Ovary (tissue), 9 donors: ENCODE measurements around the gene AFF2. TPM values are rescaled to one million over a fixed set of nuclear protein-coding genes. Genes with fewer than 3 reads are reported as not detected.

Source experiments
- DNase-seq, 5 donors: peaks; one replicate each; pipeline ENCODE4 v3.0.0-alpha.2; 2019 to 2020
- H3K27ac ChIP-seq, 2 donors: fragments of 200-600 bp; one replicate each; pipeline versions ENCODE4 v1.5.1 to v1.8.0; 2019 to 2022
- H3K27me3 ChIP-seq: fragments of 200-600 bp; one replicate; pipeline ENCODE4 v1.8.0; 2022
- H3K36me3 ChIP-seq: fragments of 200-600 bp; sonication (generic); one replicate; pipeline ENCODE4 v1.5.1; 2019
- H3K4me1 ChIP-seq: one replicate; pipeline ENCODE4 v1.8.1; 2013; ENCODE audit warnings: mild to moderate bottlenecking, moderate library complexity; ENCODE audit not compliant: insufficient read depth
- H3K4me3 ChIP-seq: fragments of 200-600 bp; sonication (generic); one replicate; pipeline ENCODE4 v1.5.1; 2017
- H3K9me3 ChIP-seq, 2 donors: fragments of 200-600 bp in 1 of 2; sonication (generic) in 1 of 2; one replicate each; pipeline versions ENCODE4 v1.5.1 to v1.8.1; 2013 to 2019; ENCODE audit warnings: mild to moderate bottlenecking in 1 of 2, moderate library complexity in 1 of 2
- EP300 ChIP-seq: sonication (generic); formaldehyde crosslinking; IDR thresholded peaks from one replicate; pipeline ENCODE4 v1.6.1; 2017; ENCODE audit warnings: antibody characterized with exemption
- POLR2A ChIP-seq: fragments of 450-650 bp; IDR thresholded peaks from one replicate; pipeline ENCODE4 v1.6.1; 2017; ENCODE audit warnings: antibody characterized with exemption, mild to moderate bottlenecking, moderate library complexity
- WGBS, 3 donors: extraction: QIAGEN DNeasy Blood & Tissue Kit in 1 of 3; methylation state at CpG; one replicate each; pipeline versions ENCODE4 v1.1.5 to v1.1.7; 2013 to 2017; 5-methylcytosine and 5-hydroxymethylcytosine counted together
- intact Hi-C, 4 donors: fragments of 100-400 bp; cut with DNase I; formaldehyde crosslinking; loops; one replicate each; pipeline versions ENCODE4 v1.11.0 to v1.15.1; 2022 to 2023
- polyA plus RNA-seq, 2 donors: library from polyadenylated mRNA; stranded (reverse); fragments of 200-250 nt in 1 of 2; fragments of 350-450 nt in 1 of 2; fragmentation: Illumina TruSeq in 1 of 2; extraction: RNeasy Lipid Tissue Mini Kit (QIAGEN cat#74804) in 1 of 2; gene quantifications; one replicate each; pipeline ENCODE4 v1.2.3, GENCODE V29; 2013 to 2014
- total RNA-seq, 7 donors: library from RNA; depleted of rRNA in 2 of 7; stranded (reverse); fragments of >200 nt in 2 of 7; fragmentation: NEBNext Ultra II Directional in 3 of 7; extraction: Animal tissue kit (Norgen Biotek cat#: 25700) in 3 of 7; gene quantifications; one replicate each; pipeline versions ENCODE4 v1.1.0 to v1.2.4, GENCODE V29; 2016 to 2023
- TF ChIP-seq, protein P1 (sequence below), 3 donors: fragments of 450-650 bp in 2 of 3; fragments of 200-600 bp in 1 of 3; IDR thresholded peaks; one replicate each; pipeline versions ENCODE4 v1.5.1 to v1.8.0; 2016 to 2022; ENCODE audit warnings: antibody characterized with exemption in 3 of 3, mild to moderate bottlenecking in 1 of 3
- donor health status: DM: no; HTN: no; CAD: no; lungs with moderate emphysema.
- donor health status: DM: no; HTN: no; CAD: no.
- donor health status: Bipolar disorder and iron deficiency.
- donor health status: DM: yes; HTN: yes; CAD: no.
- donor health status: DM: no; HTN: no; CAD: no.
- donor health status: DM: yes; HTN: yes; CAD: no.

The AFF2 gene
- total and polyA plus RNA-seq, 9 donors = 1.3 to 12.3 (median 4.6) TPM

DNA sequence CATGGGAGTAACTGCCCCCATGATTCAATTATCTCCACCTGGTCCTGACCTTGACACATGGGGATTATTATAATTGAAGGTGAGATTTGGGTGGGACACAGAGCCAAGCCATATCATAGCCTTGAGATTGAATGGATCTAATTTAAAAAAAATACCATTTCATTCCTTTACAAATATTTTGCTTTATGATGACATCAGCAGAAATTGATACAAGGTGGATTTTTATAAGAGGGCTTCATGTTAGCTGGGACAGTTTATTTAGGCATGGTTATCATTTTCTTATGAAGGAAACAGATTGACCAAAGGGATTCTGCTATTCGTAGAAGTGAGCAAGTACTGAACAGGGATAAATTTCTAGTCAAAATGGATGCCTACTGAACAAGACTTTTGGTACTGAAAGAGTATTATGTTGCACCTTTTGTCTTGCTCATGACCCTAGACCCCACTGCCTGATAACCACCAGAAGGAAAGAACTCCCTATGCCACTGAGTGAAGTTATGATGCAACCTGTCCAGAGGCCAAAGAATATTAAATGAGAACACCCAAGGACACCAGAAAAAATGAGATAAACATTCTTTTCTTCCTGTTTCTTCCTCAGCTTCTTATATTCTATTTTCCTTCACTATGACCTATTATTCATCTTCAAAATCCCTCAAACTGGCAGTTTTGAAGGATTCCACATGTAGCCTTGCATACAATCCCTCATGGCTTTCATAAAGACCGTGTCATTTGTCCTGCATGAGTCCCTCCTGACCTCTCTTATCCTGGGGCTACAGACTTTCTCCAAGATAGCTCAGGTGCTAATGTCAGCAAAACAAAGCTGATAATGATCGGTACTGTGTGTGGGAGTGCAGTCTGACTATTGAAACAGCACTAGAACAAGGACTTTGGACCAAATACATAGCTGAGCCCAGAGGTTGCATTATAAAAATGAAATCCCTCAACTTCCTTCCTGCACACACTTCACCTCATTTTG, 118.3 kb downstream of the AFF2 start:
- Histone ChIP-seq H3K27ac (no peak overlapping the region), H3K4me1 (no peaks in the 10 kb centered on the region), H3K27me3 (no peaks in the 10 kb centered on the region), H3K36me3 (no peaks in the 10 kb centered on the region), H3K4me3 (no peak overlapping the region), H3K9me3 (no peaks in the 10 kb centered on the region)
- no peak for DNase-seq
- intact Hi-C loops = no loop called here
- TF ChIP-seq, protein P1, sequence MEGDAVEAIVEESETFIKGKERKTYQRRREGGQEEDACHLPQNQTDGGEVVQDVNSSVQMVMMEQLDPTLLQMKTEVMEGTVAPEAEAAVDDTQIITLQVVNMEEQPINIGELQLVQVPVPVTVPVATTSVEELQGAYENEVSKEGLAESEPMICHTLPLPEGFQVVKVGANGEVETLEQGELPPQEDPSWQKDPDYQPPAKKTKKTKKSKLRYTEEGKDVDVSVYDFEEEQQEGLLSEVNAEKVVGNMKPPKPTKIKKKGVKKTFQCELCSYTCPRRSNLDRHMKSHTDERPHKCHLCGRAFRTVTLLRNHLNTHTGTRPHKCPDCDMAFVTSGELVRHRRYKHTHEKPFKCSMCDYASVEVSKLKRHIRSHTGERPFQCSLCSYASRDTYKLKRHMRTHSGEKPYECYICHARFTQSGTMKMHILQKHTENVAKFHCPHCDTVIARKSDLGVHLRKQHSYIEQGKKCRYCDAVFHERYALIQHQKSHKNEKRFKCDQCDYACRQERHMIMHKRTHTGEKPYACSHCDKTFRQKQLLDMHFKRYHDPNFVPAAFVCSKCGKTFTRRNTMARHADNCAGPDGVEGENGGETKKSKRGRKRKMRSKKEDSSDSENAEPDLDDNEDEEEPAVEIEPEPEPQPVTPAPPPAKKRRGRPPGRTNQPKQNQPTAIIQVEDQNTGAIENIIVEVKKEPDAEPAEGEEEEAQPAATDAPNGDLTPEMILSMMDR (IDR thresholded peaks at IDR 0.05) = no peak
- TF ChIP-seq POLR2A (no peak), EP300 (no peak)
- WGBS, 3 donors = 43 to 47% (median 46%) methylated on average over 3 of the region's 3 CpGs

DNA sequence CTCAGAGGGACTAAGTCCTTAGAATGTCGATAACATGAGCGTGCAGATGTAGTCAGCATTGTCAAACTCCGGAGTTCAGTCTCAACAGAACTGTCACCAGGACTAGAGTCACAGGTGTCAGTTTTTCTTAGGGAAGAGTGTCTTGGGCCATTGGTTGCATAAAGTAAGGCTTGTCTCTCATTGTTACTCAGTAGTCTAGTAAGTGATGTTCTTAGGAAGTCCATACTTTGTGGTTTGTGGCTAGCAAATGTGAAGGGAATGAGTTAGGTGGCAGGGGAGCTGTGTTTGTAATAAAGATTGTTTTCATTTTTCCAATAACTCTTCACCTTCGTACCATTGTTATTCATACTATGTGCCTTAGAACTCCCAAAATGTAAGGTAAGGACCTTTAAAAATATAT, 119.6 kb downstream of the AFF2 start:
- no peak overlapping the region for H3K27ac ChIP-seq
- WGBS, 3 donors = 78 to 86% (median 84%) methylated on average over 4 of the region's 4 CpGs
- H3K27me3 ChIP-seq = no peaks in the 10 kb centered on the region
- no peaks in the 10 kb centered on the region for H3K4me1 ChIP-seq
- H3K9me3 ChIP-seq = no peaks in the 10 kb centered on the region
- intact Hi-C loops = no loop called here
- TF ChIP-seq EP300 = no peak
- TF ChIP-seq, protein P1 (IDR thresholded peaks at IDR 0.05) = no peak
- TF ChIP-seq POLR2A = no peak
- H3K36me3 ChIP-seq = no peaks in the 10 kb centered on the region
- no peak for DNase-seq
- H3K4me3 ChIP-seq = no peak overlapping the region

DNA sequence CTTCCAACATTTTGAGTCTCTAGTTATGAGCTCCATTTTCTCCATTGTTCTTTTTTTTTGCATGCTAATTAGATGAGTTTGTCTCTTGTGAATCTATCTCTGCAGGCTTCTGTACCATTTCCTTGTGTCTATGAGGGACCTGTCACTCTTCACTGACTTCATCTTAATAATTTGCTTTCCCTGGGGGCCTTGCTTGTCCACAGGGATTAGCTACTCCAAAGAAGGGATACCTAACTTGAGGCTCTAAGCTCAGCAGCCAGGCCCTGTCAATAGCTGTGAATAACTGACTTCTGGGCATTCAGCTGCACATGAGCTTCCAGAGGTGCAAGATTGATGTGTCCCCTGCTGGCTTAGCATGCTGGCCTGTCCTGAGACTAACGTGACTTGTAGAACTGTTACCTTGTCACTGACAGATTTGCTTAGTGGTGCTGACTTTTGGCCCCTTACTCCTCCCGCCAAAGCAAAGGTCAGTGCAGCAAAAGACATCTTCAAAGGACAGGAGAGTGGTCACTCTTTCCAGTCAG, 124.6 kb downstream of the AFF2 start:
- Histone ChIP-seq H3K36me3 (no peaks in the 10 kb centered on the region), H3K4me1 (no peaks in the 10 kb centered on the region), H3K27me3 (no peaks in the 10 kb centered on the region), H3K9me3 (no peaks in the 10 kb centered on the region), H3K27ac (no peak overlapping the region), H3K4me3 (no peak overlapping the region)
- DNase-seq = no peak
- 53 to 73% (median 59%) methylated on average over 2 of the region's 2 CpGs for WGBS, 3 donors
- intact Hi-C loops = no loop called here
- TF ChIP-seq EP300 = no peak
- TF ChIP-seq POLR2A = no peak

DNA sequence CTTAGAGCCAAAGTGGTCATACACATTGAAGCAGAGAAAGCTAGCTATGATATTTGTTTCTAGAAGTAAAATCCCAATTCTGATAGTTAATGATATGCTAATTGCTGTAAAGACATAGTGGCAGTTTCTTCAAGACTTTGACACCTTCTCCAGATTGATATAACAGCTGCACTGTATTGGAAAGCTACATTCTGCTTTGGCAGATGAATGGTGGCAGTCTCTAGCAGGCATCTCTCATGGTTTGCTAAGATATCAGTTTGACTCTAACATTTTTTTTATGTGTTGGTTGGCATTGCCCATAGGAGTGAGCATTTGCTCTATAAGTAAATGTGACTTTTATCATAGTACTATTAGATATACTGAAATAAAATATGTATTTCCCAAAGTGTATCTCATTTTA, 128.2 kb downstream of the AFF2 start:
- no peak for DNase-seq
- TF ChIP-seq POLR2A (no peak), EP300 (no peak)
- TF ChIP-seq, protein P1 (IDR thresholded peaks at IDR 0.05) = no peak
- Histone ChIP-seq H3K27ac (no peak overlapping the region), H3K4me1 (peaks cover 3% of the 10 kb centered on the region), H3K36me3 (no peaks in the 10 kb centered on the region), H3K9me3 (no peaks in the 10 kb centered on the region), H3K27me3 (no peaks in the 10 kb centered on the region), H3K4me3 (no peak overlapping the region)
- intact Hi-C loops = no loop called here

DNA sequence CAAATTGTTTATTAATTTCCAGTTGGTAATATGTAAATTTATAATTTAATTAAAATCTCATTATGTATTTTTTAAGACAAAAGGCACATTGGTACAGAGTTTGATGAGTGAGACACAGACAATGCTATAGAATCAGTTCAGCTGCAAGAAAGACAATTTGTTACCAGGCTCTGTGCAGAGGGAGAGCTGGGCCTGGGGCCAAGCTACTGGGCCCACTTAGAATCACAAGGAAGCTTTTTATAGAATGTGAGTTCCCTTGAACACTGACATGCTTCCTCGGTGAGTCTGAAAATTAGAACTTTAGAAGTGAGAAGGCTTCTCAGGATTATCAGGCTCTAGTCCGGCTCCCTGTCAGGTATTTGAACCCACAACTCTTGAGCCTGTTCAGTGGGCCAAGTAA, 129.0 kb downstream of the AFF2 start:
- 63 to 76% (median 64%) methylated on average over 2 of the region's 2 CpGs for WGBS, 3 donors
- no peaks in the 10 kb centered on the region for H3K9me3 ChIP-seq
- intact Hi-C loops = no loop called here
- H3K4me3 ChIP-seq = no peak overlapping the region
- no peak overlapping the region for H3K27ac ChIP-seq
- peaks cover 3% of the 10 kb centered on the region for H3K4me1 ChIP-seq
- DNase-seq = no peak
- TF ChIP-seq EP300 = no peak
- TF ChIP-seq, protein P1 (IDR thresholded peaks at IDR 0.05) = no peak
- no peak for TF ChIP-seq POLR2A
- no peaks in the 10 kb centered on the region for H3K27me3 ChIP-seq
- no peaks in the 10 kb centered on the region for H3K36me3 ChIP-seq
